NCI-H1105 treated with DMSO at 0.1 percent for 48 hours (cell line): ENCODE data around the gene EIF1.
"Not testable (repeated sequence)": the region's sequence is repeated elsewhere in the genome, so short reads cannot be mapped to it uniquely, and the experiment has no call there.

Experiments
- DNase-seq: peaks from one replicate; lab custom pipeline; 2025; lab: John Stamatoyannopoulos, UW

Gene EIF1

DNA sequence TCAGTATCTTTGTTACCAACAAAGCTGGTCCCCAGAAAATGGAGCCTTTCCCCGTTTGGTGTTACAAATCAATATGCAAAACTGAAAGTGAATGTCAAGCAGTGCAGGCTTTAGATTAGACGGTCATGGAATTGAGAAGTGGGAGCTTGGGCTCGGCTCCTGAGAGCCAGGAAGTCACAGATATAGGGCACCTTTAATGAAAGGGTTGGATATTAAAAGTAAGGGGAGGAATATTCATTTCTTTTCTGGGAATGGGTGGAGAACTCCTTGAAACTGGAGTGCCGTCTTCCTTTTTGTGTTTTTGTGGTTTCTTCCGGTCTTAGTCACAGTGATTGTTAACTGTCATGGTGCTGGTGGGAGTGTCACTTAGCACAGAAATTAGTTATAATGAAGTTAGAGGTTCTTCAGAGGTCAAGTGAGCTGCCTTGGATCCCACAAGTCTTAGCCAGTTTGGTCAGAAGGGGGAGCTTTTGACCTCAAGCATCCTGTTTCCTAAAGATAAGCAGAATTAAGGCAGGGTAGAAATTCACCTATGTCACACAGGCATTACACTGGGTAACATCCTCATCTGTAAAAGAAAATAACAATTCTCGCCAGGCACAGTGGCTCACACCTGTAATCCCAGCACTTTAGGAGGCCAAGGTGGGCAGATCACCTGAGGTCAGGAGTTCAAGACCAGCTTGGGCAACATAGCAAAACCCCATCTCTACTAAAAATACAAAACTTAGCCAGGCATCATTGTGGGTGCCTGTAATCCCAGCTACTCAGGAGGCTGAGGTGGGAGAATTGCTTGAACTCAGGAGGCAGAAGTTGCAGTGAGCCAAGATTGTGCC, 9.6 kb upstream of the EIF1 start:
- DNase-seq: no peak

DNA sequence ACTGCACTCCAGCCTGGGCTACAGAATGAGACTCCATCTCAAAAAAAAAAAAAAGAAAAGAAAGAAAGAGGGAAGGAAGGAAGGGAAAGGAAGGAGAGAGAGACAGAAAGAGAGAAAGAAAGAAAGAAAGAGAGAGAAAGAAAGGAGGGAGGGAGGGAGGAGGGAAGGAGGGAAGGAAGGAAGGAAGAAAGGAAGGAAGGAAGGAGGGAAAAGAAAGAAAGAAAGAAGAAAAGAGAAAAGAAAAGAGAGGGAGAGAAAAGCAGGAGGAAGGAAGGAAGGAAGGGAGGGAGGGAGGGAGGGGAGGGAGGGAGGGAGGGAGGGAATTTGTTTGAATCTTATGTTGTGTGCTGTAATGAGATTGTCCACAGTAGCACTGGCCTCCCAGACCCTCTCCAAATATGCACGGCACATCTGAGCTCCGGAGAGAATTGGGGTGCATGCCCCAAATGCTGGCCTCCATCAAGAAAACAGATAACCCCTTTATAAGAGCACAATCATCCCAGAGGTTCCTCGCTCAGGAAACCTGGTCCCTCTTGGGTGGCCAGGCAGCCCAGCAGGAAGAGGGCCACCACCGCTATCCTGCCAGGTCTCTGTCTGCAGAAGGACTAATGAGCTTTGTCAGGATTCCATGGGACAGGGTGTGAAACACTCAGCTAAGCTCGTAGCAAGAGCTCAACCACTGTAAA, 8.8 kb upstream of the EIF1 start:
- no peak for DNase-seq

DNA sequence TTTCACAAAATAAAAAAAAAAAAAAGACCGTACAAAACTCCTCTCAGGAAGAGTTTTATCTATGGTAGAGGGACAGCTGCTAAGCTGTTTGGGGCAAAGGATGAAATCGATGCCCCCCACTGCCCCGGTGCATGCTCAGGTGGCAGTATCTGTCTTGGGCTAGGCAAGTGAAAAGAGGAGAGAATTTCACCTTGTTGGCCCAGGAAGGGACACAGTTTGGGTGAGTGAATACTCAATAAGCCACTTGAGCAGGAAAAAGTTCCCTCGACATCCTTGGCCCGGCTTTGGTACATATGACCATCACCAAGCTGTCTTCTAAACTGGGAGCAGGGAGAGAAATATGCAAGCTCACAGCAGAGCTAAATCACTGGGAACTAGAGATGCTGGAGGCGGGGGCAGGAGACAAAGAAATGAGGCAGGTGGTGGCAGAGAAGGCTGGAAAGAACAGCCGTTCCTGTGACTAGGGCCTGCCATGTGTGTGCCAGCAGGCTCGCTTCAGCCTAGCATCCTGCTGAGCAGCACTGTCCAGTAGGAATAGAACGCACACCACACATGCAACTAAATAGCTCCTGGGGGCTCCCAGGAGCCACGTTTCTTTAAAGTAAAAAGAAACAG, 8.2 kb upstream of the EIF1 start:
- no peak for DNase-seq

DNA sequence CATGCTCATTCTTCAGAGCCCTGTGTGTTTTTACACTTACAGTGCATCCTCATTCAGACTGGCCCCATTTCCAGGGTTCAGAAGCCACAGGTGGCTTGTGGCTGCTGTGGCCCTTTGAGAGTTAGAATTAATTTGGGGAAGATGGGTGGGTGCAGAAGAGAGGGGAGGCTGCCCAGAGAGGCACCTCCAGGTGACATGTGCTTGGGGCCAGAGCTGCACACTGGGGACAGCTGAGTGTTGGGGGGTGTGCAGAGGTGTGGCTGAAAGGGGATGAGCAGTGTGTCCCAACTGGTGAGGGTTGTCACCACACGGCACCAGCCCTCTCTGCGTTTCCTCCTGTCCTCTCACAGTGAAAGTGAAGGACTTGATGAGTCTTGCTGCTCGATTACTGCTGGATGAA, 6.9 kb upstream of the EIF1 start:
- no peak for DNase-seq

DNA sequence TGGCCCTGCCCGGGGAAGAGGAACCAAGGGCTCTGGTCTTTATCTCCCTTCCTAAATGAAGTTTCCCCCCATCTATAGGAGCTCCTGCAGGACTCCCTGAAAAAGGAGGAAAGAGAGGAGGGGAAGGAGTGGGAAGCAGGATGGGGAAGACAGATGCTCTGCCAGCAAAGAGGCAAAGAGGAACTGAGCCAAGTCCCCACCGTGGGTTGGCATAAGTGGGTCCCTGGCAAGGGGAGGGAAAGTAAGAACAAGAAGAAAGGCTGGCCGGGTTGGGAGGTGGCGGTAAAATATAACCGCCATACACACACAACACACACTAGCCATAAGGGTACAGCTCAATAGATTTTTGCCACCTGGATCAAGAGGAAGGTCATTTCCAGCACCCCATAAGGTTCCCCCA, 6.1 kb upstream of the EIF1 start:
- no peak for DNase-seq

DNA sequence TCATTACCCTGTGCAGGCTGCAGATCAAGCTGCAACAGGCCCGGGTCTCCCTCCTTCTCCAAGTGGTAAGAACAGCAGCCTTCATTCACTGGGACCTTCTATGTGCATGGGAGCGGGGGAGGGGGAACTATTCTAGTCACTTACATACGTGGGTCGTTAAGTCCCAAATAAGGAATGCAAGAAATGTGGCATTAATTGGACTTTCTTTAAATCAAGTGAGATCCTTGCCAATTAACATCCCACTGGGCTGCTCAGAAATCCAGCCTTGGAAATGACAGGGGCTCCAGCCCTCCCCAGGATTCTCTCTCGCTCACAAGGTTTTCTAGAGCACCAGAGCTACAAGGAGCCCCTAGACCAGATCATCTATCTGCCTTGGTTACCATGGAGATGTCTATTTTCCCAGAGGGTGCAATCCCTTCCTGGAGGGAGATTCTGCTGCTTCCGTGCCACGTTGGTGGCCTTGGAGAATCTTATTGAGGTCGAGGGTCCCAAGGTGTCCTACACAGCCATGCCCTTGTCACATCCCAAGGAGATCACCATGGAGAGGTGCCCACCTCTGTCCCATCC, 5.2 kb upstream of the EIF1 start:
- DNase-seq: no peak

DNA sequence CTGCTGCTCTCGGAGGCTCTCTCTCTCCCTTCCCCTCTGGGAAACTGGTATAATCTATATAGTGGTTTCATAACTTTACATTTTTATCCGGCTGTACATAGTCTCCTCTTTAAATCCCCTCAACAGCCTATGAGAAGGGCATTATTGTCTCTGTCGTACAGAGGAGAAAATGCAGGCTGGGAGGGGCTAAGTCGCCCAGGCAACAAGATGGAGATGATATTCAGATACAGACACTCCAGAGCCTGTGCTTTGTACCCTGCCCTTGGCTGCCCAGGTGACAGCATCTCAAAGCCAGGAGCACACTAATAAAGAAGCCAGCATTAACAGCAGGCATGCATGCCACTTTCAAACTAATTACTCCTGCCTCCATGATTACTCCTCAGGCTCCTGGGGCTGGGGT, 4.7 kb upstream of the EIF1 start:
- no peak for DNase-seq

DNA sequence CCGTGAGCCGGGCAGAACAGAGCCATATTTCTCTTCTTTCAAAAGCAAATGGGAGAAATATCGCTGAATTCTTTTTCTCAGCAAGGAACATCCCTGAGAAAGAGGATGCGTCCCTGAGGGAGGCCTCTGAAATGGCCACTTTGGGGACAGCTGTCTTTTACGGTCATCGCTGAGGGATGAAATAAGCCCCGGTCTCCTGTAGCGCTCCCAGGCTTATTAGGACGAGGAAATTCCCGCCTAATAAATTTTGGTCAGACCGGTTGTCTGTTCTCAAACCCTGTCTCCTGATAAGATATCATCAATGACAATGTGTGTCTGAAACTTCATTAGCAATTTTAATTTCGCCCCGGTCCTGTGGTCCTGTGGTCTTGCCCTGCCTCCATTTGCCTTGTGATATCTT, 2.9 kb upstream of the EIF1 start:
- DNase-seq: not testable (repeated sequence)

DNA sequence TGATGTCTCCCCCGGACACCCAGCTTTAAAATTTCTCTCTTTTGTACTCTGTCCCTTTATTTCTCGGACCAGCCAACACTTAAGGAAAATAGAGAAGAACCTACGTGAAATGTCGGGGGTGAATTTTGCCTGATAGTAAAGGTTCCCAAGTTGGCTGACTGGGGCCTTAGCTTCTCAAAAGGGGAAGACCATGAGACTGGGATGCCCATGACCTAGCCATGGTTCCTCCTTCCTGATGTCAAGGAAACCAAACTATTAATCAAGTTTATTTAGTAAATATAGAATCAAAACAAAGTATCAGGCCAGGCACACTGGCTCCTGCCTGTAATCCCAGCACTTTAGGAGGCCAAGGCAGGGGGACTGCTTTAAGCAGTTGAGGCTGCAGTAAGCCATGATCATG, 2.4 kb upstream of the EIF1 start:
- no peak for DNase-seq

DNA sequence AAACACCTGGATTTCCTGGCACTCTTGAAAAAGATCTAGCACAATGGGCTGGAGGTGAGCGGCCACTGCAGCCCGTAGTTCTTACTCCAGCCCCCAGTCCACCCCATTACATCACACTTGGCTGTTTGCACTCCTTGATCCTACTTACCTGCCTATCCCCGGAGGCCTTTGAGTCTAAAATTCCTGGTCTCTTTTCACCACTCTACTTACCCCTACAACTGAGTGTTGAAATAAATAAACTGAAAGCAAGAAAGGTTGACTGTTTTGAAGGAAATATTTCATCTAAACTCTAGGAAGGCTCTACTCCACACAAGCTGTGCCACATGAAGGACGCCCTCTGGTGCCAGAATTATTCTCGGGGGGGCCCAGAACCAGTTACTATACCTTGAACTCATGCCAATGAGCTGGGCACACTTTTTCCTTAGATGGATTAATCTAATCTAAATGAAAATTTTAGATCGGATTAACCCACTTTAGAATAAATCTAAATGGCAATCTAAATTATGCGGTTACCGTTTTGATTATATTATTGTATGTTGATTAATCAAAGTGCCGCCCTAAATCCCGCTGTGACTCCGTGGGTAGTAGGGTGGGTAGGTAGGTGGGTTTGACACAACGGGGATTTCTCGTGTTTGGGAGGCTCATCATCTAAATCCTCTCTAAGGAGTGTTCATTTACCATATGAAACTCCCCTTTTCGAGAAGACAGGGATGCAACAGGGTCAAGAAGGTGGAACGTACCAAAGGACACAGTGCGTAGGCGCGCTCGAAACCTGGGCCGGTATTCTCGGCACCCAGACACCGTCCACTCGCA, 651 bp upstream of the EIF1 start:
- peak; percentile 52 for DNase-seq

DNA sequence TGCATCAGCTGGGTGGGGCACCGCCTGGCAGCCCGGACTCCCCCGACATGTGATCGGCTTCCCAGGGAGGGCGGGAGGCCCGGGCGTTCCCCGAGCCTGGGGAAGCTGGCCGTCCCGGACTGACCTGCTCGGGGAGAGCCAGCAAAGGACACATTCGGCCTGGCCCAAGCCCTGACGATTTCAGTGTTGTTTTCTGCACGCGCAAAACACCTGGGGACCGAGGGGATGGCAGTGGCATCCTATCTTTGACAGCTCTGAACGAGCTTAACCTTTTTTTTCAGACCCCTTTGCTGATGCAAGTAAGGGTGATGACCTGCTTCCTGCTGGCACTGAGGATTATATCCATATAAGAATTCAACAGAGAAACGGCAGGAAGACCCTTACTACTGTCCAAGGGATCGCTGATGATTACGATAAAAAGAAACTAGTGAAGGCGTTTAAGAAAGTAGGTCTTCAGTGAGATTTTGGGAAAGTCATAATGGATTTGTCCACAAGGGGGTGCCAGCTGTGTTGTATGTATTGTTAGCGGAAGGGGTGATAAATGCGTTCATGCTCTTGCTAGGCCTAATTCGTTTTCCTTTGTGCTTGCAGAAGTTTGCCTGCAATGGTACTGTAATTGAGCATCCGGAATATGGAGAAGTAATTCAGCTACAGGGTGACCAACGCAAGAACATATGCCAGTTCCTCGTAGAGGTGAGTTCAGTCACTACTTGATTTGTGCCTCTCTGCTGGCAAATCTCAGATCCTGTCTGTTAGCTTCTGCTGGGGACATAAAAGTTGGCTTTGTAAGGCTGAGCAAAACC, 1.0 kb downstream of the EIF1 start:
- no peak for DNase-seq

DNA sequence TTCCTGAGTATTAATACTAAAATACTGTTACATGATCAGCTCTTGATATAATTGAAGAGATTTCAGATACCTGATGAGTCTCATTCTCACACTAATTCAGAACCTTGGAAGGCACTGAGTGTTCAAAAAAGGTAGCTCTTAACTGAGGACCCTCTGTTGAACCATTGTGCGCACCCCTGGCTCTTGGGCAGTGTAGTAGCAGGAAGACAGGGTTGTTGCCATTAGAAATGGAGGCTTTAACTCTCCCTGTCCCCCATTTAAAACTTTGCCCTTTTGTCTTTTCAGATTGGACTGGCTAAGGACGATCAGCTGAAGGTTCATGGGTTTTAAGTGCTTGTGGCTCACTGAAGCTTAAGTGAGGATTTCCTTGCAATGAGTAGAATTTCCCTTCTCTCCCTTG, 1.8 kb downstream of the EIF1 start:
- DNase-seq: no peak

DNA sequence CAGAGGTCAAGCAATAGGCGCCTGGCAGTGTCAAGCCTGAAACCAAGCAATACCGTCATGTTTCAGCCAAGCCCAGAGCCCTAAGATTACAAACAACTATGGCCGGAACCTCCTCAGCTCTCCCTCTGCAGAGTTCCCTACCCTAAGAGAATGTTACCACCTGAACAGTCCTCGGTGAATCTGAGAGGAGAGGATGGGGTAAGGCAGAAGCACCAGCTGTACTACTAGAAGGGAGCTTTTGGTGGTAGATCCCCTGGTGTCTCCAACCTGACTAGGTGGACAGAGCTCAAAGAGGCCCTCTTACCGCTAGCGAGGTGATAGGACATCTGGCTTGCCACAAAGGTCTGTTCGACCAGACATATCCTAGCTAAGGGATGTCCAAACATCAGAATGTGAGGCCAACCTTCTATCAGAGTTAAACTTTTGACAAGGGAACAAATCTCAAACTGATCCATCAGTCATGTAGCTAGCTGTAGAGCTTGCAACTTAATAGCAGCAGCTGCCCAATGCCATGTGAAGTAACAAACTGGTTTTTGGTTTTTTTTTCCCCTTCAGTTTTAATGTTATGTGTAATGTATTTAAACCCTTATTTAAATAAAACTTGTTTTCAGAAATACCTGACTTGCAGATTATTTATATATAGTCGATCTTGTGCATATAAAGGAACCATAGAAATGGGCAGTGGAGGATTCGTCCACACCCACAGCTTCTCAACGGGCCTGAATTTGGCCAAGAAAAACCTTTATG, 2.5 kb downstream of the EIF1 start:
- no peak for DNase-seq

DNA sequence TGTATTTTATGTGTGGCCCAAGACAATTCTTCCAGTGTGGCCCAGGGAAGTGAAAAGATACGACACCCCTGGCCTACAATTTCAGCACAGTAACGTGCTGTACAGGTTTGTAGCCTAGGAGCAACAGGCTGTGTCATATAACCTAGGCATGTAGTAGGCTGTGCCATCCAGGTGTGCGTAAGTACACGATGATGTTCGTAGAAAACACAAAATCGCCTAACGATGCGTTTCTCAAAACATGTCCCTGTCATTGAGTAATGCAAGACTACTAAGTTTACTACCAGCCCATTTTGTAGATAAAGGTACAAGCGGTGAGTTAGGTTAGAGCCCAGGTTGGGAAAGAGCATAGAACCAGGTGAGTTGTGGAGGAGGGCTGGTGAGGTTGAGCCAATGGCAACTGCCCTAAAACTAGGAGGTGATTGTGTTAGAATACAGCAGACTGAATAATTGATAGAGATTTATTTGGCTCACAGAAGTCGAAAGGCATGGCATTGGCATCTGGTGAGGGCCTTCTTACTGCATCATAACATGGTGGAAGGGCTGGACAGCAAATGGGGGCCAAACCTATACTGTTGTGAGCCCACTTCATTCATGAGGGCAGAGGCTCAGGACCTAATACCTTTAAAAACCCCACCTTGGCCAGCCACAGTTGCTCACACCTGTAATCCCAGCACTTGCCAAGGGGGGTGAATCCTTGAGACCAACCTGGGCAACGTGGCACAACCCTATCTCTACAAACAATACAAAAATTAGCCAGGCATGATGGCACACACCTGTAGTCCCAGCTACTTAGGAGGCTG, 4.2 kb downstream of the EIF1 start:
- DNase-seq: no peak

DNA sequence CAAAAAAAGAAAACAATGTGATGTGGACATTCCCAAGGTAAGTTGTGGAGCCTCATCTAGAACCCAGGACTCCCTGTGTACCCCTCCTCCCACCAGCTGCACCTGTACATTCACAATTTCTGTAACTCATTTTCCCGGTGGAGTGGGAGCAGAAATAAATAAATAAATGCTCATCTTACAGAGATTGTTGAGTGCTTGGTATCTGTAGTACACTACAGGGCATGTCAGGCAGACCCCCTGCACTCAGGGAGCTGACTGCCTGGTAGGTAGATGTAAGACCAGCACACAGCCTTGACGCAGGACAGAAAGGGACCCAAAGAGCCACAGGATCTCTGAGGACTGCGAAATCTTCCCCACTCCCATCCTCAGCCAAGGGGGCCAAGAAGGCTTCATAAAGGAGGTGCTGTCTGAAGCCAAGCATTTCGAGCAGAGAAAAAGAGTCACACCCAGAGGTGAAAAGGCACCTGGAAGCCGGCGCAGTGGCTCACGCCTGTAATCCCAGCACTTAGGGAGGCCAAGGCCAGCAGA, 6.5 kb downstream of the EIF1 start:
- no peak for DNase-seq

DNA sequence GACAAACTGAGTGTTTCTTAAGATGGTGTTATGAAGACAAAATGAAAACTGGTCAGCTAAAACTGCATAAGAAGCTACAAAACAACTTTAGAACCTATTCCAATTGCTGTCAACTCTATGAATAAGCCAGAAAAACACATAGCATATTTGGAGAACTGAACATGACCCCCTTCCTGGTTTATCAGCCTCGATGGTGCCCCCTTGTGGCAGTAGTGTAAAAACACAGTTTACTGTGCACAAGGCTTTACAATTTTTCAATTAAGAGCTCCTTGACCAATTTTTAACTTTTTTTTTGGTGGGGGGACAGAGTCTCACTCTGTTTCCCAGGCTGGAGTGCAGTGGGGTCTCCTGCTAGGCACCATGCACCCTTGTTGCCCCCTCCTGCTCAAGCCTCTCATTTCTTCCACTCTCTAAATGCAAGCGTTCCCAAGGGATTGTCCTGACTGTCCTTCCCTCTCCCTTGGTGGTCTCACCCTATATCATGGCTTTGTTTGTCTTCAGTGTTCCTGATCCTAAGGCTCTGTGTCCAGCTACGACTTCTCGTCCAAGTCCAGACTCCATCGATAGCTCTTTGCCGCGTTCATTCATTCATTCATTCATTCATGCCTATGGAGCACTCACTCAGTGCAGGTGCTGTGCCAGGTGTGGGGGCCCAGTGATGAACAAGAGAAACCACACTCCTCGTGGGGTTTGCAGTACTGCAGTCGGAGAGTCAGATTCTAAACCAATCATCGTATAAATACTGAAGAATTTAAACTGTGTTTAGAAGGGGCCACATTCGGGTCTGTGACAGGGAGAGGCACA, 7.5 kb downstream of the EIF1 start:
- DNase-seq: peak; percentile 57

DNA sequence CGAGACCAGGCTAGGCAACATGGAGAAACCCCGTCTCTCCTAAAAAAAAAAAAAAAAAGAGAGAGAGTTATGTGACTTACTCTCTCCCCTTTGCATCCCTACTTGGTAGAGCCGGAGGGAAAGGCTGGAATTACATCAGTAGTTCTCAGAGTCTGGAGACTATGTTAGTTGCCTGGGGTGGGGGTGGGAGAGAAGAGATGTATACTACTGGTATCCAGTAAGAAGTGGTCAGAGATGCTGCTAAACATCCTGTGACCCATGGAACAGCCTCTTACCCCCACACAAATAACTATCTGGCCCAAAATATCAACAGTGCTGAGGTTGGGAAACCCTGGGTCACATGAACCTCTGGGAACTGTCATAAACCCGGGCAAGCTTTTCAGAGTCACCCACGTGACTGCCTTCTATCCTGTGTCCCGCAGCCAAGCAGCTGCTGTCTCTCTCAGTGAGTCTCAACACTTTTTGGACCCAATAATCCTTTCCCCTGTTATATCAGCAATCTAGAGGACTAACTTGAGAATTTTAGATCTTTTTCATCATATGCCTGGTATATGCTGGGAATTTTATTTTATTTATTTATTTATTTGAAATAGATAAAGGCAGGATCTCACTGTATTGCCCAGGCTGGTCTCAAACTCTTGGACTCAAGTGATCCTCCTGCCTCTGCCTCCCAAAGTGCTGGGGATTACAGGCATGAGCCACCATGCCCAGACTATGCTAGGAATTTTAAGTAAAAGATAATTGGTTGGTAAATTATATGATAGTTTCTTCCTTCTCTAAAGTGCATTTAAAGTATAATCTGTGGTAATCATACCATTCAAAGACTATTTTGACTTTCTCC, 8.7 kb downstream of the EIF1 start:
- no peak for DNase-seq

DNA sequence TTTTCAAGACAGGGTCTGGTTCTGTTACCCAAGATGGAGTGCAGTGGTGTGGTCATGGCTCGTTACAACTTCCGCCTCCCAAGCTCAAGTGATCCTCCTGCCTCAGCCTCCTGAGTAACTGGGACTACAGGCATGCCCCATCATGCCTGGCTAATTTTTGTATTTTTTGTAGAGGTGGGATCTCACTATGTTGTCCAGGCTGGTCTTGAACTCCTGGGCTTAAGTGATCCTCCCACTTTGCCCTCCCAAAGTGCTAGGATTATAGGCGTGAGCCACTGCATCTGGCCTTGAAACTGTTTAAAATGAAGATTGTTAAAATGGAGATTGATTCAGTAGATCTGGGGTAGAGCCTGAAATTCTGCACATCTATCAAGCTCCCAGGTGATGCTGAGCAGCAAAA, 12.2 kb downstream of the EIF1 start:
- not testable (repeated sequence) for DNase-seq
